ENCODE data around the gene ESR1. TPM values are rescaled to one million over a fixed set of nuclear protein-coding genes. Genes with fewer than 3 reads are reported as not detected.

The ESR1 gene
- total and polyA plus RNA-seq, 2 donors from 2014 or later, result 1.1 to 5.2 TPM

DNA sequence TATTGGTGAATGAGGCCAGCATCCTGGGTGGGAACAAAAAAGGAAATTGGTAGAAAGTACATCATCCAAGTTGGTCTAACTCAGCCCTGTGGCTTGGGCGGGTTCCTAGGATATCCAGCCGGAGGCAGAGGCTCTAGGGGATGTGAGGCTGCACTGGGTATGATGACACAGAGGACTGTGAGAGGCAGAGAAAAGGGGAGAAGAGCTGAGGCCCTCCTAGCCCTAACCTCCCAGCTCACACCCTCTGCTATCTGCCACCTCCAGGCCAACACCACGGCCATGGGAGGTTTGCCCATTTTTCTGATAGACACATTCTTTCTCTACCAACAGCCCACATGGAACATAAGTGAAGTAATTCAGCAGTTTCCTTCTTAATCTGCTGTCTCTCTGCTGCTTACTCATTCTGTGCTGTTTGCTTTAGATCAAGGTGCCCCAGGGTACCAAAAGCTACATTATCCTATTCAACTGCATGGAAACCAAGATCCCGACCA, 284.4 kb downstream of the ESR1 start:
- Histone ChIP-seq H3K27me3 (ENCODE audit: control insufficient read depth, insufficient read depth, low read length) (no peaks in the 10 kb centered on the region), H3K4me1 (ENCODE audit: control insufficient read depth in 2 of 3, insufficient read depth in 2 of 3, low read depth in 1 of 3, low read length in 3 of 3) (no peaks in the 10 kb centered on the region), H3K9ac (ENCODE audit: low read length in 3 of 3) (no peak overlapping the region), H3K27ac (ENCODE audit: low read depth in 2 of 2, low read length in 2 of 2) (no peak overlapping the region), H3K36me3 (ENCODE audit: control insufficient read depth in 2 of 3, insufficient read depth in 3 of 3, low read length in 3 of 3) (no peaks in the 10 kb centered on the region), H3K9me3 (ENCODE audit: control insufficient read depth in 2 of 3, insufficient read depth in 1 of 3, low read length in 3 of 3) (no peaks in the 10 kb centered on the region), H3K4me3 (ENCODE audit: low read length in 3 of 3) (no peak overlapping the region)
- intact Hi-C loops (cut with DNase I), result no loop called here
- FAIRE-seq, result no peak
- TF ChIP-seq CTCF (IDR thresholded peaks at IDR 0.05; ENCODE audit: borderline replicate concordance, extremely low read depth, insufficient read depth), result no peak
- DNase-seq, result no peak

GRCh38 chr6:152093711-152094110, 286.2 kb downstream of the ESR1 start:
- FAIRE-seq, result no peak
- no peaks in the 10 kb centered on the region for H3K36me3 ChIP-seq (ENCODE audit: control insufficient read depth in 2 of 3, insufficient read depth in 3 of 3, low read length in 3 of 3)
- H3K9ac ChIP-seq (ENCODE audit: low read length in 3 of 3), result no peak overlapping the region
- no peak for DNase-seq
- no peaks in the 10 kb centered on the region for H3K9me3 ChIP-seq (ENCODE audit: control insufficient read depth in 2 of 3, insufficient read depth in 1 of 3, low read length in 3 of 3)
- no peak overlapping the region for H3K27ac ChIP-seq (ENCODE audit: low read depth in 2 of 2, low read length in 2 of 2)
- no peak for TF ChIP-seq CTCF (IDR thresholded peaks at IDR 0.05; ENCODE audit: borderline replicate concordance, extremely low read depth, insufficient read depth)
- no peaks in the 10 kb centered on the region for H3K4me1 ChIP-seq (ENCODE audit: control insufficient read depth in 2 of 3, insufficient read depth in 2 of 3, low read depth in 1 of 3, low read length in 3 of 3)
- intact Hi-C loops (cut with DNase I), result no loop called here
- no peak overlapping the region for H3K4me3 ChIP-seq (ENCODE audit: low read length in 3 of 3)
- no peaks in the 10 kb centered on the region for H3K27me3 ChIP-seq (ENCODE audit: control insufficient read depth, insufficient read depth, low read length)

GRCh38 chr6:152094276-152094675, 286.8 kb downstream of the ESR1 start:
- no peak for FAIRE-seq
- intact Hi-C loops (cut with DNase I), result no loop called here
- H3K4me3 ChIP-seq (ENCODE audit: low read length in 3 of 3), result no peak overlapping the region
- H3K27me3 ChIP-seq (ENCODE audit: control insufficient read depth, insufficient read depth, low read length), result no peaks in the 10 kb centered on the region
- no peaks in the 10 kb centered on the region for H3K9me3 ChIP-seq (ENCODE audit: control insufficient read depth in 2 of 3, insufficient read depth in 1 of 3, low read length in 3 of 3)
- no peaks in the 10 kb centered on the region for H3K4me1 ChIP-seq (ENCODE audit: control insufficient read depth in 2 of 3, insufficient read depth in 2 of 3, low read depth in 1 of 3, low read length in 3 of 3)
- no peak overlapping the region for H3K27ac ChIP-seq (ENCODE audit: low read depth in 2 of 2, low read length in 2 of 2)
- H3K9ac ChIP-seq (ENCODE audit: low read length in 3 of 3), result no peak overlapping the region
- TF ChIP-seq CTCF (IDR thresholded peaks at IDR 0.05; ENCODE audit: borderline replicate concordance, extremely low read depth, insufficient read depth), result no peak
- H3K36me3 ChIP-seq (ENCODE audit: control insufficient read depth in 2 of 3, insufficient read depth in 3 of 3, low read length in 3 of 3), result no peaks in the 10 kb centered on the region
- no peak for DNase-seq

- H3K9ac ChIP-seq (ENCODE audit: low read length in 3 of 3), result no peak overlapping the region
- intact Hi-C loops (cut with DNase I), result no loop called here
- FAIRE-seq (no peak), DNase-seq (peak in 1 of 5 donors; percentile 89)
- peak overlapping the region in 1 of 2 donors; percentile 76 for H3K27ac ChIP-seq (ENCODE audit: low read depth in 2 of 2, low read length in 2 of 2)
- no peaks in the 10 kb centered on the region for H3K27me3 ChIP-seq (ENCODE audit: control insufficient read depth, insufficient read depth, low read length)
- no peaks in the 10 kb centered on the region for H3K4me1 ChIP-seq (ENCODE audit: control insufficient read depth in 2 of 3, insufficient read depth in 2 of 3, low read depth in 1 of 3, low read length in 3 of 3)
- H3K36me3 ChIP-seq (ENCODE audit: control insufficient read depth in 2 of 3, insufficient read depth in 3 of 3, low read length in 3 of 3), result no peaks in the 10 kb centered on the region
- H3K4me3 ChIP-seq (ENCODE audit: low read length in 3 of 3), result no peak overlapping the region
- TF ChIP-seq CTCF (IDR thresholded peaks at IDR 0.05; ENCODE audit: borderline replicate concordance, extremely low read depth, insufficient read depth), result no peak
- no peaks in the 10 kb centered on the region for H3K9me3 ChIP-seq (ENCODE audit: control insufficient read depth in 2 of 3, insufficient read depth in 1 of 3, low read length in 3 of 3)
Observed at GRCh38 chr6:152094992-152095592, 287.6 kb downstream of the ESR1 start.

Measured in kidney (tissue), 14 donors.